H1 (cell line): ENCODE data around the gene MGST2. TPM values are rescaled to one million over a fixed set of nuclear protein-coding genes. Genes with fewer than 3 reads are reported as not detected.

Experiments
- CTCF ChIA-PET: fragments of 300-600 bp; sonication (Branson Sonifier 250); formaldehyde crosslinking; loops from one replicate; lab custom pipeline; 2021; ENCODE audit not compliant: partially characterized antibody; lab: Charles Lee
- POLR2A ChIA-PET: fragments of 300-600 bp; sonication (Branson Sonifier 250); formaldehyde crosslinking; loops from one replicate; lab custom pipeline; 2021; ENCODE audit warnings: inconsistent platforms; ENCODE audit not compliant: partially characterized antibody; lab: Charles Lee
- DNase-seq, 2 experiments: peaks; one replicate each; pipeline versions ENCODE4 v3.0.0 to v3.0.0-alpha.2; 2010 to 2022; ENCODE audit warnings: low spot score in 2 of 2, low read depth in 1 of 2, mixed read lengths in 1 of 2
- FAIRE-seq: peaks from 2 replicates; lab custom pipeline; 2011; peaks lifted over from hg19 to GRCh38; lab: Jason Lieb, UNC
- H2AFZ ChIP-seq: 2 replicates; pipeline ENCODE4 v1.8.1; 2012; ENCODE audit warnings: low read length, inconsistent platforms
- H2AK5ac ChIP-seq: 2 replicates; pipeline ENCODE4 v1.6.1; 2013; ENCODE audit warnings: low read depth, low read length
- H2BK120ac ChIP-seq: replicated peaks from 2 replicates; pipeline ENCODE3; 2013; ENCODE audit warnings: low read depth, low read length, inconsistent platforms
- H2BK12ac ChIP-seq: 2 replicates; pipeline ENCODE4 v1.6.1; 2013; ENCODE audit warnings: low read depth, low read length
- H2BK15ac ChIP-seq: 2 replicates; pipeline ENCODE4 v1.6.1; 2013; ENCODE audit warnings: low read length
- H2BK20ac ChIP-seq: 2 replicates; pipeline ENCODE4 v1.6.1; 2013; ENCODE audit warnings: low read length
- H2BK5ac ChIP-seq: 2 replicates; pipeline ENCODE4 v1.6.1; 2013; ENCODE audit warnings: low read depth, low read length
- H3K14ac ChIP-seq: 2 replicates; pipeline ENCODE4 v1.6.1; 2013; ENCODE audit warnings: inconsistent platforms; ENCODE audit not compliant: insufficient read length
- H3K18ac ChIP-seq: 2 replicates; pipeline ENCODE4 v1.6.1; 2013; ENCODE audit warnings: low read length; ENCODE audit errors: extremely low read depth
- H3K23ac ChIP-seq: 2 replicates; pipeline ENCODE4 v1.6.1; 2013; ENCODE audit warnings: inconsistent platforms; ENCODE audit not compliant: insufficient read length
- H3K23me2 ChIP-seq: 2 replicates; pipeline ENCODE4 v1.6.1; 2013; ENCODE audit warnings: low read depth, low read length
- H3K27ac ChIP-seq: 2 replicates; pipeline ENCODE4 v1.6.1; 2011; ENCODE audit warnings: low read depth, low read length, inconsistent platforms
- H3K27me3 ChIP-seq, 4 experiments: replicated peaks in 1 of 4; 1 replicate in 1 of 4; 2 replicates in 3 of 4; pipeline versions ENCODE4 v1.6.1 to v1.8.1; 2011 to 2013; ENCODE audit warnings: low read length in 3 of 4, mild to moderate bottlenecking in 3 of 4, inconsistent platforms in 2 of 4, mixed read lengths in 2 of 4, moderate library complexity in 1 of 4; ENCODE audit not compliant: control insufficient read depth in 3 of 4, insufficient read depth in 3 of 4; ENCODE audit errors: extremely low read depth in 1 of 4
- H3K36me3 ChIP-seq, 4 experiments: 2 replicates each; pipeline versions ENCODE4 v1.6.1 to v1.8.1; 2011 to 2013; ENCODE audit warnings: mild to moderate bottlenecking in 4 of 4, low read length in 3 of 4, moderate library complexity in 2 of 4, control low read depth in 1 of 4, inconsistent platforms in 1 of 4; ENCODE audit not compliant: insufficient read depth in 4 of 4, control insufficient read depth in 2 of 4
- H3K4ac ChIP-seq: replicated peaks from 2 replicates; pipeline ENCODE3; 2013; ENCODE audit warnings: low read length, low read depth, mixed read lengths, inconsistent platforms; ENCODE audit not compliant: insufficient read length
- H3K4me1 ChIP-seq, 4 experiments: replicated peaks in 1 of 4; 1 replicate in 1 of 4; 2 replicates in 3 of 4; pipeline versions ENCODE4 v1.6.1 to v1.8.1; 2011 to 2013; ENCODE audit warnings: low read length in 3 of 4, inconsistent platforms in 2 of 4, mixed read lengths in 1 of 4; ENCODE audit not compliant: insufficient read depth in 4 of 4, control insufficient read depth in 3 of 4
- H3K4me2 ChIP-seq, 2 experiments: 2 replicates each; pipeline versions ENCODE4 v1.6.1 to v1.8.1; 2011 to 2013; ENCODE audit warnings: low read depth in 2 of 2, low read length in 2 of 2, control low read depth in 1 of 2, inconsistent platforms in 1 of 2, mild to moderate bottlenecking in 1 of 2; ENCODE audit not compliant: insufficient read depth in 1 of 2
- H3K4me3 ChIP-seq, 4 experiments: fragments of 200-600, 300-600 bp in 1 of 4; sonication (generic), shearing (Covaris generic), sonication (Bioruptor Twin) in 1 of 4; 2 replicates each; pipeline versions ENCODE4 v1.5.1 to v1.8.1; 2011 to 2016; ENCODE audit warnings: low read length in 4 of 4, low read depth in 3 of 4, control low read depth in 2 of 4, inconsistent platforms in 2 of 4, mild to moderate bottlenecking in 2 of 4, mixed read lengths in 1 of 4, moderate library complexity in 1 of 4; ENCODE audit not compliant: insufficient read depth in 2 of 4; ENCODE audit errors: extremely low read depth in 1 of 4
- H3K56ac ChIP-seq: replicated peaks from 2 replicates; pipeline ENCODE3; 2013; ENCODE audit warnings: low read depth, mild to moderate bottlenecking, mixed read lengths, low read length, inconsistent platforms; ENCODE audit not compliant: insufficient read length
- H3K79me1 ChIP-seq: 2 replicates; pipeline ENCODE4 v1.6.1; 2013; ENCODE audit warnings: low read depth, low read length, control low read depth
- H3K79me2 ChIP-seq, 2 experiments: 2 replicates each; pipeline versions ENCODE4 v1.6.1 to v1.8.1; 2012 to 2013; ENCODE audit warnings: low read length in 2 of 2, mild to moderate bottlenecking in 2 of 2, inconsistent platforms in 1 of 2; ENCODE audit not compliant: insufficient read depth in 2 of 2, control insufficient read depth in 1 of 2
- H3K9ac ChIP-seq, 4 experiments: replicated peaks in 1 of 4; 1 replicate in 1 of 4; 2 replicates in 3 of 4; pipeline versions ENCODE4 v1.6.1 to v1.8.1; 2011 to 2013; ENCODE audit warnings: low read depth in 3 of 4, low read length in 3 of 4, control low read depth in 2 of 4, mild to moderate bottlenecking in 2 of 4, moderate library complexity in 2 of 4, inconsistent platforms in 1 of 4; ENCODE audit errors: extremely low read depth in 1 of 4
- H3K9me3 ChIP-seq, 2 experiments: 2 replicates each; pipeline versions ENCODE4 v1.6.1 to v1.8.1; 2012 to 2013; ENCODE audit warnings: mild to moderate bottlenecking in 2 of 2, moderate library complexity in 2 of 2, control low read depth in 1 of 2, inconsistent platforms in 1 of 2, low read depth in 1 of 2, low read length in 1 of 2, mixed read lengths in 1 of 2; ENCODE audit not compliant: insufficient read depth in 2 of 2
- H4K20me1 ChIP-seq, 2 experiments: replicated peaks in 1 of 2; 2 replicates each; pipeline versions ENCODE3 to v1.8.1; 2011 to 2013; ENCODE audit warnings: inconsistent platforms in 2 of 2, low read length in 2 of 2, mild to moderate bottlenecking in 1 of 2; ENCODE audit not compliant: insufficient read depth in 2 of 2, control insufficient read depth in 1 of 2
- H4K5ac ChIP-seq: 2 replicates; pipeline ENCODE4 v1.6.1; 2013; ENCODE audit warnings: low read length, low read depth, mixed read lengths, inconsistent platforms; ENCODE audit not compliant: insufficient read length
- H4K8ac ChIP-seq: 2 replicates; pipeline ENCODE4 v1.8.0; 2013; ENCODE audit warnings: mild to moderate bottlenecking, moderate library complexity, low read length, inconsistent platforms; ENCODE audit not compliant: insufficient read depth; ENCODE audit errors: extremely low read depth
- H4K91ac ChIP-seq: replicated peaks from 2 replicates; pipeline ENCODE3; 2013; ENCODE audit warnings: low read length, mixed read lengths, inconsistent platforms; ENCODE audit not compliant: insufficient read length
- CHD1 ChIP-seq: IDR thresholded peaks from 2 replicates; pipeline ENCODE4 v1.6.1; 2012; ENCODE audit warnings: low read depth, low read length, improper control_type of control experiment
- GTF2F1 ChIP-seq: IDR thresholded peaks from 2 replicates; pipeline ENCODE4 v1.6.1; 2012; ENCODE audit warnings: low read depth, low read length, improper control_type of control experiment, borderline replicate concordance
- JUND ChIP-seq: IDR thresholded peaks from 2 replicates; pipeline ENCODE4 v1.6.1; 2011; ENCODE audit warnings: mild to moderate bottlenecking, improper control_type of control experiment, low read length
- KDM5A ChIP-seq: fragments of 200-600 bp; IDR thresholded peaks from 2 replicates; pipeline ENCODE4 v1.7.1; 2012; ENCODE audit warnings: mild to moderate bottlenecking, low read length, inconsistent platforms, mixed read lengths
- MAFK ChIP-seq: IDR thresholded peaks from 2 replicates; pipeline ENCODE4 v1.6.1; 2012; ENCODE audit warnings: low read depth, mild to moderate bottlenecking, improper control_type of control experiment, low read length
- RXRA ChIP-seq: IDR thresholded peaks from 2 replicates; pipeline ENCODE4 v1.6.1; 2011; ENCODE audit warnings: low read depth, mild to moderate bottlenecking, low read length, moderate library complexity; ENCODE audit not compliant: insufficient read depth
- SAP30 ChIP-seq: fragments of 300-600 bp; sonication (generic); IDR thresholded peaks from 2 replicates; pipeline ENCODE4 v1.7.1; 2012; ENCODE audit warnings: low read length, moderate library complexity, mild to moderate bottlenecking, inconsistent platforms; ENCODE audit not compliant: insufficient read depth, insufficient replicate concordance
- TAF7 ChIP-seq: optimal IDR thresholded peaks from 2 replicates; pipeline ENCODE3; 2011; ENCODE audit warnings: low read depth, mild to moderate bottlenecking, inconsistent platforms, low read length, moderate library complexity, borderline replicate concordance
- WGBS, 2 experiments: shearing (Covaris generic) in 1 of 2; methylation state at CpG; one replicate each; pipeline versions ENCODE4 v1.1.6 to v1.1.7; 2013 to 2015; ENCODE audit warnings: low lambda C conversion rate in 2 of 2, mixed read lengths in 2 of 2, inconsistent platforms in 1 of 2, low coverage in 1 of 2, missing lambda C conversion rate in 1 of 2; ENCODE audit not compliant: insufficient replicate concordance in 2 of 2, insufficient coverage in 1 of 2, insufficient read length in 1 of 2; ENCODE audit errors: extremely low coverage in 1 of 2, missing lambda C conversion rate in 1 of 2; 5-methylcytosine and 5-hydroxymethylcytosine counted together
- polyA plus RNA-seq, 7 experiments: library from polyadenylated mRNA; depleted of rRNA in 3 of 7; stranded (reverse) in 5 of 7; unstranded in 2 of 7; fragments of >200 nt in 5 of 7; fragments of 200-250 nt in 2 of 7; gene quantifications; 1 replicate in 5 of 7; 2 replicates in 1 of 7; 4 replicates in 1 of 7; pipeline versions ENCODE4 v1.2.1 to v1.2.3, GENCODE V29; 2011 to 2013; ENCODE audit warnings: missing spikeins in 2 of 7, mixed read lengths in 2 of 7
- total RNA-seq: library from RNA; stranded (reverse); fragmentation: NEBNext Ultra II Directional; extraction: Animal tissue kit (Norgen Biotek cat#: 25700); gene quantifications from 2 replicates; pipeline ENCODE4 v1.2.1, GENCODE V29; 2021
- TF ChIP-seq, protein P1 (sequence below): IDR thresholded peaks from 2 replicates; pipeline ENCODE4 v1.6.1; 2012; ENCODE audit warnings: inconsistent platforms

MGST2 gene
- total and polyA plus RNA-seq, 2 of the 8 experiments (the other 6 are each of a cell fraction or from before 2014, with no cell fraction given) = 8.0 to 13.6 TPM

DNA sequence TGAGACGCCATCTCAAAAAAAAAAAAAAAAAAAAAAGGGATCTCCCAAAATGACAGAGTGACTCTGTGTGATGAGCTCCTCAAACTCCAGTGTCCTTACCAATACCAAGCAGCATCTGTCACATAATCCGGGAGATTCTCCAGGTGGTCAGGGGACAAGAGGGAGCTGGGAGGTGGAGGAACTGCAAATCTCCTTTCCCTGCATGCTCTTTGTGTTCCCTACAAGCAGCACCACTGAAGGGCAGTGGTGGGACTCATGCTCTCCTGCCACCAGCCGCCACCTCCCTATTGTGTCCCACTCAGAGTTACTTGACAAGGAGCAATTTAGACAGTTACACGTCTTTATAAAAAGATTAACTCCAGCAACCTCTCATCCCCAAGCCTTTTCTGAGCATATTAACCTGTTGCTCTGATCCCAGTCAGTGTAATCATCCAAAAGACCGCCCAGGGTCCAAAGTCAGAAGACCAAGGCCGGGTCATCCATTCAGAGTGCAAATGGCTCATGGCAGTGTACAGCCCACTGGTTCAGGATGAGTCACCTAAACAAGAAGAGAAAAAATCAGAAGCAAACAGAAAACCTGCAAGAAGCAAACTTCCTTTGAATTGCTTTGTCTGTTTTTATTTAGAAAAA lies 23.6 kb downstream of the MGST2 start:
- no peak overlapping the region for H4K91ac ChIP-seq
- H3K36me3 ChIP-seq = no peaks in the 10 kb centered on the region
- H3K18ac ChIP-seq = no peak overlapping the region
- H2AK5ac ChIP-seq = no peak overlapping the region
- H3K4me1 ChIP-seq = no peaks in the 10 kb centered on the region
- H2BK15ac ChIP-seq = no peak overlapping the region
- WGBS, 2 experiments = 84% methylated on average over 5 of the region's 6 CpGs; no CpG with 5 or more reads in 1 of the 2 experiments
- no peak overlapping the region for H2BK5ac ChIP-seq
- no peak overlapping the region for H2BK120ac ChIP-seq
- H3K23me2 ChIP-seq = no peaks in the 10 kb centered on the region
- H3K9me3 ChIP-seq = no peaks in the 10 kb centered on the region
- CTCF ChIA-PET = interaction anchor here (0.8 to 1.1 kb wide), 2 partner anchors 9 to 33 kb away, joined by 3 to 4 read pairs; no protein-coding TSS in a partner anchor
- H2AFZ ChIP-seq = no peak overlapping the region
- H3K4ac ChIP-seq = no peak overlapping the region
- no peak overlapping the region for H3K4me2 ChIP-seq
- H4K20me1 ChIP-seq = no peaks in the 10 kb centered on the region
- H4K5ac ChIP-seq = no peak overlapping the region
- no peaks in the 10 kb centered on the region for H3K79me1 ChIP-seq
- H3K14ac ChIP-seq = no peak overlapping the region
- no peak overlapping the region for H4K8ac ChIP-seq
- H3K4me3 ChIP-seq = no peak overlapping the region
- H3K56ac ChIP-seq = no peak overlapping the region
- TF ChIP-seq SAP30 (no peak), TAF7 (no peak), RXRA (no peak), CHD1 (no peak), MAFK (no peak), KDM5A (no peak), JUND (no peak), GTF2F1 (no peak)
- TF ChIP-seq, protein P1, sequence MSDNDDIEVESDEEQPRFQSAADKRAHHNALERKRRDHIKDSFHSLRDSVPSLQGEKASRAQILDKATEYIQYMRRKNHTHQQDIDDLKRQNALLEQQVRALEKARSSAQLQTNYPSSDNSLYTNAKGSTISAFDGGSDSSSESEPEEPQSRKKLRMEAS = no peak
- no peaks in the 10 kb centered on the region for H3K27me3 ChIP-seq
- DNase-seq (no peak), FAIRE-seq (no peak)
- no peak overlapping the region for H2BK20ac ChIP-seq
- H2BK12ac ChIP-seq = no peak overlapping the region
- POLR2A ChIA-PET = no interaction called here
- no peak overlapping the region for H3K9ac ChIP-seq
- H3K79me2 ChIP-seq = no peaks in the 10 kb centered on the region
- no peak overlapping the region for H3K23ac ChIP-seq
- no peak overlapping the region for H3K27ac ChIP-seq
